Epithelial cell of proximal tubule (primary cell): ENCODE data around the gene CCDC146. TPM values are rescaled to one million over a fixed set of nuclear protein-coding genes. Genes with fewer than 3 reads are reported as not detected.
"Not testable (repeated sequence)": the region's sequence is repeated elsewhere in the genome, so short reads cannot be mapped to it uniquely, and the experiment has no call there.

Experiments used
- DNase-seq: peaks from one replicate; pipeline ENCODE4 v3.0.0-alpha.2; 2011; ENCODE audit warnings: low read depth
- H3K4me3 ChIP-seq: 2 replicates; pipeline ENCODE4 v1.5.1; 2011; ENCODE audit warnings: low read depth, mild to moderate bottlenecking, low read length
- total RNA-seq: library from RNA; depleted of rRNA; stranded (reverse); fragments of >200 nt; gene quantifications from 2 replicates; pipeline ENCODE4 v1.2.3, GENCODE V29; 2015

CCDC146 gene, protein sequence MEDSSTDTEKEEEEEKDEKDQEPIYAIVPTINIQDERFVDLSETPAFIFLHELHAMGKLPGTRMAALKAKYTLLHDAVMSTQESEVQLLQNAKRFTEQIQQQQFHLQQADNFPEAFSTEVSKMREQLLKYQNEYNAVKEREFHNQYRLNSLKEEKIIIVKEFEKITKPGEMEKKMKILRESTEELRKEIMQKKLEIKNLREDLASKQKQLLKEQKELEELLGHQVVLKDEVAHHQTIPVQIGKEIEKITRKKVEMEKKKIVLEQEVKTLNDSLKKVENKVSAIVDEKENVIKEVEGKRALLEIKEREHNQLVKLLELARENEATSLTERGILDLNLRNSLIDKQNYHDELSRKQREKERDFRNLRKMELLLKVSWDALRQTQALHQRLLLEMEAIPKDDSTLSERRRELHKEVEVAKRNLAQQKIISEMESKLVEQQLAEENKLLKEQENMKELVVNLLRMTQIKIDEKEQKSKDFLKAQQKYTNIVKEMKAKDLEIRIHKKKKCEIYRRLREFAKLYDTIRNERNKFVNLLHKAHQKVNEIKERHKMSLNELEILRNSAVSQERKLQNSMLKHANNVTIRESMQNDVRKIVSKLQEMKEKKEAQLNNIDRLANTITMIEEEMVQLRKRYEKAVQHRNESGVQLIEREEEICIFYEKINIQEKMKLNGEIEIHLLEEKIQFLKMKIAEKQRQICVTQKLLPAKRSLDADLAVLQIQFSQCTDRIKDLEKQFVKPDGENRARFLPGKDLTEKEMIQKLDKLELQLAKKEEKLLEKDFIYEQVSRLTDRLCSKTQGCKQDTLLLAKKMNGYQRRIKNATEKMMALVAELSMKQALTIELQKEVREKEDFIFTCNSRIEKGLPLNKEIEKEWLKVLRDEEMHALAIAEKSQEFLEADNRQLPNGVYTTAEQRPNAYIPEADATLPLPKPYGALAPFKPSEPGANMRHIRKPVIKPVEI
- total RNA-seq: 0.07 and 5.2 TPM in 2 replicates

DNA sequence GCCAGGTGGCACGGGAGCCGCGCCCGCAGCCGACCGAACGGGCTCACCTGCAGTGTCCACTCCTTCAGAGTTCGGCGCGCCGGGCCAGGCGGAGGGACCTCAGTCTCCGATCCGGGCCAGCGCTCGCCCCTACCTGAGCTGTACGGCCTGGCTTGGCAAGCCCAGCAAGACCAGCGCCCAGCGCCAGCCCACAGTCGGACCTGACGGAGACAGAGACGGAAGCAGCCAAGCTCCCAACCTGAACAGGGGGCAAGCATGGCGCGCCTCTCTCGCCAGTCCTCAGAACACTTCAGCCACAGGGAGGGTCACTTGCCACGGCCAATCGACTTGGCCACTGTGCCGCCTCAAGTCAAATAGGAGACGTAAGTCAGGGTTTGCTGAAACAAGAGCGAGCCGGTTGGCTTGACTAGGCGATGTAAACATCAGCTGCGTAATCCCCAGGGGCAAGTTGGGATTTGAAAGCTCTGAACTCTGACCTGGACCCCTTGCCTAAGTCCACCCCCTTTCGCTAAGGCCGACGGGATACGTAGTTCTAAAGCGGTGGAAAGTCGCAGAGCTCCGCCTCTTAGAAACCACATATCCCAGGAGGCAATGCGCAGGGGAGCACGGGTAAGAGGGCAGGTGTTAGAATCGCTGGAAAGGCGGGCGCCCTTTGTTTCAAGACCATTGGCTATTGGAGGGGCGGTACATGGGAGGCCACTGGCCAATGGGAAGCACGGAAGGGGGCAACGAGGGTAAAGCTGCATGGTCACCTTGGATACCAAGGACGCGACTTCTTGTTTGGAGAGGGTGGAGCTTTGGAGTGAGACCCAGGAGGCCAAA is at the start of gene CCDC146:
Gene CCDC146, plus strand, starts transcription at position 756 of the 822 bp plus-strand sequence. CDS start 45,054 bp downstream, outside the sequence.
- peak; percentile 95 for DNase-seq

DNA sequence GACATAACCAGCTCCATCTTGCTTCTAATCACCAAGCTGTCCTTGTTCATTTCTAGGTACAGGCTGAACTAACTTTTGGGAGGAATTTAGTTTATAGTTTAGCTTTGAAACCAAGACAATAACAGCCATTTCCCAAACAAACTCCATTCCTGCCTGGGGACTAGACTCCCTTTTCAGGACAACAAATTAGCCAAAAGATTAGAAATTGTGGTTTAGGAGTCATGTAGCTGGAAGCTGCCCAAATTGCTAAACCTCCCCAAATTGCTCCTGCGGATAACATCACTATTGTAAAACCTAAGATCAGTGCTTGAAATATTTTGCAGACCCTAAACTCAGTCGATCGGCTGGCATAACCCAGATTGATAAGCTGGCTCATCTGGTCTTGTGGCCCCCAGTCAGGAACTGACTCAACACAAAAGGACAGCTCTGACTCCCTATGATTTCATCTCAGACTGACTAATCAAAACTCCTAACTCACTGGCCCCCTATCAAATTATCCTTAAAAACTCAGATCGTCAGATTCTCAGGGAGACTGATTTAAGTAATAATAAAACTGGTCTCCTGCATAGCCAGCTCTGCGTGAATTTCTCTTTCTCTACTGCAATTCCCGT is 47.5 kb upstream of the CCDC146 start:
- not testable (repeated sequence) for H3K4me3 ChIP-seq, DNase-seq

More for the DNA sequence above, at the start of gene CCDC146:
- H3K4me3 ChIP-seq: peak within 1 kb of the TSS; percentile 78

DNA sequence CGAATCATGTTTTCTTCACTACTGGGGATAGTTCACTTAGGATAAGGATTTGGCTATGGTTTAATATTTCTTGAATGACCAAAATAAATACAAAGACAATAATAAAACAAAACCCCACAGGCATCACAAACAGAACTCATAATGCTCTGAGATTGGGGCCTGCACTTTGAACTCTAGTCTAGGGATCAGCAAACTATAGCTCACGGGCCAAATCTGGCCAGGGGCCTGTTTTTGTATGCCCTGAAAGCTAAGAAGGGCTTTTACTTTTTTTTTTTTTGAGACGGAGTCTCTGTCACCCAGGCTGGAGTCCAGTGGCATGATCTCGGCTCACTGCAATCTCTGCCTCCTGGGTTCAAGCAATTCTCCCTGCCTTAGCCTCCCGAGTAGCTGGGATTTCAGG is 45.4 kb upstream of the CCDC146 start:
- not testable (repeated sequence) for H3K4me3 ChIP-seq, DNase-seq

DNA sequence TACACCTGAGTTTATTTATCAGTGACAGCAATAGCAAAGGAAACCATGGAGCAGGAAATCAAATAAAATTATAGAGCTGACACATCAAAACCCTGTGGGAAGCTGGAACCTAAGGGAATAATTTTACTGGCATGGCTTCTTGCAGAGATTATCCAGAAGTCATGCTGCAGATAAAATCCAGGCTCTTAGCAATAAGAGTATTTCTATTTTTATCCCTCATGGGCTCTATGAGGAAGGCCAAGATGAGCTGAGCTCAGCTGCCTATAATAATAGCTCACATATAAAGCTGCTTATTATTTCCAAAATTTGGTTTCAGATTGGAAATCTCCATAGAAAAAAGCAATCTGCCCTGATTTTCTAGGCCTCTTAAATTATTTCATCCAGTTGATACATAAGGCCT is 43.3 kb upstream of the CCDC146 start:
- H3K4me3 ChIP-seq, DNase-seq: not testable (repeated sequence)

DNA sequence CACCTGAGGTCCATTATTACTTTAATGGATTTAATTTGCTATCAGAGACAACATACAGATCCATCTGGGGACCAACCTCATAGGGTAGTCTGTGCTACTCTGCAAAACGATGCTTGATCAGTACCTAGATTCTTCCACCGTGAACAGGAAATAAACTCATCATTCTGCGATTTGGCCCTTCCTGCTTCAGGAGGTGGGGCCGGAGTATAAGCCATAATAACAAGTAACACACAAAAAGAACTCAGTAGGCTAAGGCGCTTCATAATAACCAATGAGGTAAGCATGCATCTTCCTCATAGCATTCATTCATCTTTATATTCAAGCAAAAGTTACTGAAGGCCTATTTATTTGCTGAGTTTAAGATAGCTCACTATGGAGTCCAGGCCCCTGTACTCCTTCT is 42.8 kb upstream of the CCDC146 start:
- not testable (repeated sequence) for DNase-seq, H3K4me3 ChIP-seq

DNA sequence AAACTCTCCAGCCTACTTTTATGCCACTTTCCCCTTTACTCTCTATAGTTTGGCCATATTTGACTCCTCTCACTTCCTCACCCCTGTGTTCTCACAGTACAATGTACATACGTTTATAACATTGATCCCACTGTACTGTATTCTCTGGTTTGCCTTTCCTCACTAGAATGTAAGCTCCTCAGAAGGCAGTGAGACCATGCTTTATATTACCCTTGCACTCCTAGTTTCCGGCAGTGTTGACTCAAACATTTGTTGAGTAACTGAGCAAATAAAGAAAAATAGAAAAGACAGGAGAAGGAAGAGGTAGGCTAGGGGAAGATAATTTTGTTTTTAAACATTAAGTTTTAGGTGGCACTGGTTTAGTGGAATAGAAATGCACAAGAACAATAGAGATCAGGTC is 42.2 kb upstream of the CCDC146 start:
- not testable (repeated sequence) for DNase-seq, H3K4me3 ChIP-seq

DNA sequence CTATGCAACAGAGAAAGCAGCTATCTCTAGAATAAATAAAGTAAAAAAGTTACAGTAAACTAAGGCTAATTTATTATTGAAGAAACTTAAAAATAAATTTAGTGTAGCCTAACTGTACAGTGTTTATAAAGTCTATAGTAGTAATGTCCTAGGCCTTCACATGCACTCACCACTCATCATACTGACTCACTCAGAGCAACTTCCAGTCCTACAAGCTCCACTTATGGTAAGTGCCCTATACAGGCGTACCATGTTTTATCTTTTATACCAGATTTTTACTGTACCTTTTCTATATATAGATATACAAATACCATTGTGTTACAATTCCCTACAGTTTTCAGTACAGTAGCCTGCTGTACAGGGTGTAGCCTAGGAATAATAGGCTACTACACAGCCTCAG is 40.2 kb upstream of the CCDC146 start:
- DNase-seq, H3K4me3 ChIP-seq: not testable (repeated sequence)

DNA sequence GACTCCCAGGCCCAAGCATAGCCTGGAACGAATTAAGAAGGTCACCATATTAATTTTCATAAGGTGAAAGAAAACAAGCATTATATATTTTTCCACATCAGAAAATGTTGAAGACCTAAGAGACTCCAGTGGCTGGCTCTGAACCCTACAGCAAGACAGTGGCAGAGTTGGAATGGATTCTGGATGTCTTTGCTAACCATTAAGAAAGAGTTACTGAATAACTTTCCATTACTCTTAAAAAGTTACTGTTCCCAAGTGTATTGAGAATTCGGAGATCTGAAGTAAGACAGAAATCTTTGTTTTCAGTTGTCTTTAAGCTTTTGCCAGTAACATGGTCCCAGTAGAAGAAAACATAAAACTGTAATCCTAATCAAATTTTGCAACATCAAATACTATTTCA is 30.1 kb upstream of the CCDC146 start:
- H3K4me3 ChIP-seq, DNase-seq: not testable (repeated sequence)

DNA sequence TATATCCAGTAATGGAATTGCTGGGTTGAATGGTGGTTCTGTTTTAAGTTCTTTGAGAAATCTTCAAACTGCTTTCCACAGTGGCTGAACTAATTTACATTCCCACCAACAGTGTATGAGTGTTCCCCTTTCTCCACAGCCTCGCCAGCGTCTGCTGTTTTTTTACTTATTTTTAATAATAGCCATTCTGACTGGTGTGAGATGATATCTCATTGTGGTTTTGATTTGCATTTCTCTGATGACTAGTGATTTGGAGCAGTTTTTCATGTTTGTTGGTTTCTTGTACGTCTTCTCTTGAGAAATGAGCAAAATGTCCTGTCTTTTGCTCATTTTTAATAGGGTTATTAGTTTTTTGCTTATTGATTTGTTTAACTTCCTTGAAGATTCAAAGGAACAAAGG is 21.9 kb upstream of the CCDC146 start:
- DNase-seq, H3K4me3 ChIP-seq: not testable (repeated sequence)

DNA sequence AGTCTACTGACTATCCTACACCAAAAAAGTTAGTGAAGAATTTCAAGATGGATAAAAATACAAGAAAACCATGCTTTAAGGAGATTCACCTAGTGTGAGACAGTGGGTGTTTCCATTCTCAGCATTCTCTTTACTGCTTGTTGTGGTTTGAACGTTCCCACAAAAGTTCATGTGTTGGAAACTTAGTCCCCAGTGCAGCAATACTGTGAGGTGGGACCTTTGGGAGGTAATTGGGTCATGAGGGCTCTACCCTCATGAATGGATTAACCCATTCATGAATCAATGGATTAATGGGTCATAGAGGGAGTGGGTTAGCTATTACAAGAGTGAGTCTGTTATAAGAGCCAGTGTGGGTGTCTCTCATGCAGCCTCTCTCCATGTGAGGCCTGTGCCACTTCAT is 21.2 kb upstream of the CCDC146 start:
- DNase-seq, H3K4me3 ChIP-seq: not testable (repeated sequence)

DNA sequence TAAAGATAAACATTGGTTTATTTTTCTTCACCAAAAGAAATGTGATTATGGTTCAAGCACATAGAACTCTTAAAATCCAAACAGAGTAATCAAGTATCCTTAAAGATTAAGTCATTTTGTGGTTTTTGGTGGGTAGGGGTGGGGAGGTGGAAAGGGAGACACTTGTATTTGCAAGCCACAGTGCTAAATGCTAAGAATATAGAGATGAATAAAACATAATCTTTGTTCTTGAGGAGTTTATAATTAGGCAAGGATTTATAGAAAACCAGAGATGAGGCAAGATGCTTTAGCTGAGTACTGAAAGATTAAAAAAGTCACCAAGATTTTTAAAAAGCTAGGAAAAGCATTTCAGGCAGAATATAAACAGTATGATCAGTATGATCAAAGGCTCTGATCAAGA is 19.7 kb upstream of the CCDC146 start:
- DNase-seq, H3K4me3 ChIP-seq: not testable (repeated sequence)

DNA sequence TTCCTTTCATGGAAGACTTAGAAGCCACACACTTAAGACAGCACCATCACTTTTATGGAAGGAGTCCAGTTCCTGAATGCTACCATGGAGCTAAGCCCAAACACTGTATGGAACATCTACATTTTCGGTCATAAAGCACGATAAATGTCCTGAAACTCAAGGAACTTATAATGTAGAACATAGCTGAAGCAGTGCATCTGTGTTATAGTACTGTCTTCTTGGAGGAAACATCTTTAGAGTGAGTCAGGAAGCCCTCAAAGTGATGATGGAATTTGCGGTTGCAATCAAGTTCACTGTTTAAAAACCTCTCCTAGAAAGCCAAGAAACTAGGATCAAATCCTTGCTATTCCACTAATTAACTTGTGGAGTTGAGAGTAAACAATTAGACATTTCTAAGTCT is 16.5 kb upstream of the CCDC146 start:
- DNase-seq, H3K4me3 ChIP-seq: not testable (repeated sequence)

DNA sequence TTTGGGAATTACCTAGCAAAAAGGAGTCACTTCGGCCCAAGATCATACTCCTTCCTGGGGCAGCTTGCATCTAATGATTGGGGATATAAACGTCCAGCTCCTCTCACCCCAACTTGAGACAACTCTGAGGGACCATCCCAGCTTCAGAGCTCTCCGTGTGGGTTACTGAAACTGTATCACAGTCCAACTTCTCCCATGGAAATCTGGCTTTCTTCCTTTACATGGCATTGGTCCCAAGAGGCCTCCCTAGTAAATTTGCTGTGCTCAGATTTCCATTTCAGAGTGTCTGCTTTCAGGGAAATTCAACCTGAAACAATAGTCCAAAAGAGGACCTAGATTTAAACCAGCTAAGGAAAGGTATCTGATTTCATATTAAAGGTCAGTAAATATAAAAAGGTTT is 14.8 kb upstream of the CCDC146 start:
- not testable (repeated sequence) for DNase-seq, H3K4me3 ChIP-seq

DNA sequence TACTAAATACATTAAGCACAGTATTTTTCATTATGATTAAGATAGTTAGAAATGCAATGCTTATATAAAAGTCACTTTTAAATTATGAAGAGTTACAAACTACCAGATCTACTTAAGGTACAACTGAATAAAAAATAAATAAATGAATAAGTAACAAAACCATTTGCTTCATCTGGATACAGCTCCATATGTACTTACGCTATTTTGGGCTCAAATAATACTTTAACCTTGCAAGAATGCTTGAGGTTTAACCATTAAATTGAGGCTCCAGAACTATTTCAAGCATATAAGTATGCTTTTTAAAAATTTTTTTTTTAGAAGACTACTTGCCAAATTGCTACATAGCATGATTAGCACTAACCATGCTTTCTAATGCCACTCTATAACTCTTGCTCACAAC is 14.1 kb upstream of the CCDC146 start:
- not testable (repeated sequence) for H3K4me3 ChIP-seq, DNase-seq
